GM19099 (cell line): ENCODE results near the gene RHD.

Source experiments
- POLR2A ChIP-seq: IDR thresholded peaks from 3 replicates; pipeline ENCODE4 v1.6.1; 2011; ENCODE audit warnings: low read depth; ENCODE audit not compliant: insufficient read length; ENCODE audit errors: extremely low read depth

RHD gene

DNA sequence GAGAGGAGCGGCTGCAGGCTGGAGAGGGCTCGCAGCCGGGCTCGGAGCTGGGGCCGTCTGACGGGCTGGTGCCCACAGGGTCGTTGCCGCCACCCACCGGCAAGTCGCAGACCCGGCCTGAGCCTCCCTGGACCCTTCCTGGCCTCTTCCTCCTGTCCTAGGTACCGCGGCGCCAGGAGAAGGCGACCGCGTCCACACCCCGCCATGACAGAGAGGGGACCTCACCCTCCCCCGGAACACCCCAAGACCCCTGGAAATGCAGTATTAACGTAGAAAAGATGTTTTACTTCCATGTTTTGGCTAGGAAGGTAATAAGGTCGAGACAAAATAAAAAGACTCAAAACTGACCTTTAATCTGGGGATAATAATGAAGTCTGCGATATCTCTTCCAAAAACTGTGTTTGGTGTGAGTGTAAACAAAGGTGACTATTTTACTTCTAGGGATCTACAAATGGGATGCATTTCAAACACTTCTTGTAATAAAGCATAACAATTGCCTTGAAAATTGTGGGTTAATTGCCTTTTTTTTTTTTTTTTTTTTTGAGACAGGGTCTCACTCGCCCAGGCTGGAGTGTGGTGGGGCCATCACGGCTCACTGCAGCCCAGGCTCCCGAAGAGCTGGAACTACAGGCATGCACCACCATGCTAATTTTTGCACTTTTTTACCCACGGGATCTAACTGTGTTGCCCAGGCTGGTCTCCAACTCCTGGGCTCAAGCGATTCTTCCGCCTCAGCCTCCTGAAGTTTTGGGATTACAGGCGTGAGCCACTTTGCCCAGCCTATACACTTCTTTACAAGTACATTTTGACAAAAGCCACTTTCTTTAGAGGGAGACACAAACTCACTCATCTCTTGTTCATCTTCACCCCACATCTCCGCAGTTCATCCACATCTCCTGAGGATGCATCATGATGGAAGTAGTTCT is 24.2 kb upstream of the RHD start:
- no peak for TF ChIP-seq POLR2A

- TF ChIP-seq POLR2A, result no peak
These were observed 18.4 kb upstream of the RHD start for GRCh38 chr1:25253911-25254310.

DNA sequence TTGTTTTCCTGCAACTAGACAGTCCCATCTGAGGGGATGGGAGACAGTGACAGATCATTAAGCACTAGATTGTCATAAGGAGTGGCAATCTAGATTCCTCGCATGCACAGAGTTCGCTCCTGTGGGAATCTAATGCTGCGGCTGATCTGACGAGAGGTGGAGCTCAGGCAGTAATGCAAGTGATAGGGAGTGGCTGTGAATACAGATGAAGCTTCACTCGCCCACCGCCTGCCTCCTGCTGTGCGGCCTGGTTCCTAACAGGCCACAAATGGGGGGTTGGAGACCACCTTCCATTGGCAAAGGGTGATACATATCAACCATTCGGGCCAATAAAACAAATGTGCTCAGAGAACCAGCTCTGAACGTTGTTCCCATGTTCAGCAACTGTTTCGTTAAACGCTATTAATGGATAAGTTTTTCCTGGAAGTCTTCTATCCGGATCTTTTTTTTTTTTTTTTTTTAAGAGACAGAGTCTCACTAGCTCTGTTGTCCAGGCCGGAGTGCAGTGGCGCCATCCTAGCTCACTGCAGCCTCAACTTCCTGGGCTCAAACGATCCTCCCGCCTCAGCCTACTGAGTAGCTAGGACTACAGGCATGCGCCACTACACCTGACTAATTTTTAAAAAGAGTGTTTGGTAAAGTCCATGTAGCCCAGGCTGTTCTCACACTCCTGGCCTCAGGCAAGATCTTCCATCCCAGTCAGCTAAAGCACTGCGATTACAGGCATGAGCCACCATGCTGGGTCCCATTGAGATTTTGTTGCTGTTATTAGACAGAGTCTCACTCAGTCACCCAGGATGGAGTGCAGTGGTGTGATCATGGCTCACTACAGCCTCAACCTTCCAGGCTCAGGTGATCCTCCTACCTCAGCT is 16.4 kb upstream of the RHD start:
- TF ChIP-seq POLR2A, result no peak

GRCh38 chr1:25256578-25256965 is 15.7 kb upstream of the RHD start:
- no peak for TF ChIP-seq POLR2A

GRCh38 chr1:25257196-25257595 is 15.1 kb upstream of the RHD start:
- TF ChIP-seq POLR2A, result no peak

DNA sequence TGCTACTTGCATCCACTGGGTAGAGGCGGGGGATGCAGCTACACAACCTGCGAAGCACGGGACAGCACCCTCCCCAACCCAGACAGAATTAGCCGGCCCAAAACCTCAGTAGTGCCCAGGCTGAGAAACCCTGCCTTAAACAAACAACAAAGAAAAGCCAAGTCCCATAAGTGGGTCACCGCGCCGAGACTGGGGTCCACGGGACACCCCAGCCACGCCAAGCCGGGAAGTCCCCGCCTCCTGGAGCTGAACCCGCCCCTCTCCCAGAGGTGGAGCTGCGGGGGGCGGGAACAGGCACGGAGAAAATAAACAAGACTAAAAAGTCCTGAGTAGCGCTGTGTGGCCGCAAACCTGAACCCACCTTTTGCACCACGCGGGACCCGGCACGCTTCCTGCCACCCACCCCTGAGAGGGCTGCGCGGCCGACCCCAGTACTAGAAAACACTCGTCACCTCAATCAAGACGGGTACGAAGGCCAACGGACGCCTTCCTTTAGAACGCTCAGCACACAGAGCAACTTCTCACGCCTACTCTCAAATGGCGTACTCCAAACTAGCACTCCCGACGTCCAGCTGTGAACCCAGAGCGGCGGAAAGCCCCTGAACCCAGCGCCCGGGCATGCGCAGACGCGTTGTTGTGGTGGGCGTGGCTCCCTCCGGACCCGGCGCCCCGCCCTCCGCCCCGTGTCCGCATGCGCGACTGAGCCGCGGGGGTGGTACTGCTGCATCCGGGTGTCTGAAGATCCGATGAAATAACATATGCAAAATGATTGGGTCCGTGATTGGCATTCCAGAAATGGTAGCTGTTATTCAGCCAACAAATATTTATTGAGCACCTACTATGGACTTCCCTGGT is 4.8 kb upstream of the RHD start:
- peak; percentile 51 for TF ChIP-seq POLR2A

DNA sequence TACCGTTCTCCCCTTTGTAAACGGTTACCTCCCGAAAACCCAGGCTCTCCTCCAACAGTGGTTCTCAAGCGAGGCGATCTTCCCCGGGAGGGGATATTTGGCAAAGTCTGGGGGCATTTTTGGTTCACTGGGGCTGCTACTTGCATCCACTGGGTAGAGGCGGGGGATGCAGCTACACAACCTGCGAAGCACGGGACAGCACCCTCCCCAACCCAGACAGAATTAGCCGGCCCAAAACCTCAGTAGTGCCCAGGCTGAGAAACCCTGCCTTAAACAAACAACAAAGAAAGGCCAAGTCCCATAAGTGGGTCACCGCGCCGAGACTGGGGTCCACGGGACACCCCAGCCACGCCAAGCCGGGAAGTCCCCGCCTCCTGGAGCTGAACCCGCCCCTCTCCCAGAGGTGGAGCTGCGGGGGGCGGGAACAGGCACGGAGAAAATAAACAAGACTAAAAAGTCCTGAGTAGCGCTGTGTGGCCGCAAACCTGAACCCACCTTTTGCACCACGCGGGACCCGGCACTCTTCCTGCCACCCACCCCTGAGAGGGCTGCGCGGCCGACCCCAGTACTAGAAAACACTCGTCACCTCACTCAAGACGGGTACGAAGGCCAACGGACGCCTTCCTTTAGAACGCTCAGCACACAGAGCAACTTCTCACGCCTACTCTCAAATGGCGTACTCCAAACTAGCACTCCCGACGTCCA is 65.3 kb downstream of the RHD start:
- TF ChIP-seq POLR2A, result peak; percentile 56

DNA sequence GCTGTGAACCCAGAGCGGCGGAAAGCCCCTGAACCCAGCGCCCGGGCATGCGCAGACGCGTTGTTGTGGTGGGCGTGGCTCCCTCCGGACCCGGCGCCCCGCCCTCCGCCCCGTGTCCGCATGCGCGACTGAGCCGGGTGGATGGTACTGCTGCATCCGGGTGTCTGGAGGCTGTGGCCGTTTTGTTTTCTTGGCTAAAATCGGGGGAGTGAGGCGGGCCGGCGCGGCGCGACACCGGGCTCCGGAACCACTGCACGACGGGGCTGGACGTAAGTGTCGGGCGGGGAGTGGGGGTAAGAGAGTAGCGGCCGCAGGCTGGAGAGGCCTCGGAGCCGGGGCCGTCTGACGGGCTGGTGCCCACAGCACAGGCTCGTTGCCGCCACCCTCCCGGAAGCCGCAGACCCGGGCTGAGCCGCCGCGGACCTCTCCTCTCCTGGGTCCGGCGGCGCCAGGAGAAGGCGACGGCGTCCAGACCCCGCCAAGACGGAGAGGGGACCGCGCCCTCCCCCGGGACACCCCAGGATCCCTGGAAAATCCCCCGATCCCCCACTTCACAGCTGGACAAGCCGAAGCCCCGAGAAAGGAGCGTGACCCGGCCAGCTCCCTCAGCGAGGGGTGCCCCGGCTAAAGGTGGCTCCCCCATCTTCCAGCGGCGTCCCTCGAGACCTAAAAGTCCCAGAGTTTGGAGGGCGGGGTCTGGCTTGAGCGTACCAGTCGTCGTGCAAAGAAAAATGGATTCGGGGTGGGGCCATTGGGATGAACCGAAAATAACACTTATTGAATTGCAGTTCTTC is 66.1 kb downstream of the RHD start, which contains the start of gene TMEM50A:
TMEM50A (plus strand) TSS at position 147 of the 794 bp plus-strand sequence. CDS start 2,153 bp downstream, outside the sequence.
- peak; percentile 71 for TF ChIP-seq POLR2A

GRCh38 chr1:25338986-25339385 is 66.7 kb downstream of the RHD start:
- no peak for TF ChIP-seq POLR2A

- no peak for TF ChIP-seq POLR2A
These were observed 69.4 kb downstream of the RHD start for GRCh38 chr1:25341746-25342145.

DNA sequence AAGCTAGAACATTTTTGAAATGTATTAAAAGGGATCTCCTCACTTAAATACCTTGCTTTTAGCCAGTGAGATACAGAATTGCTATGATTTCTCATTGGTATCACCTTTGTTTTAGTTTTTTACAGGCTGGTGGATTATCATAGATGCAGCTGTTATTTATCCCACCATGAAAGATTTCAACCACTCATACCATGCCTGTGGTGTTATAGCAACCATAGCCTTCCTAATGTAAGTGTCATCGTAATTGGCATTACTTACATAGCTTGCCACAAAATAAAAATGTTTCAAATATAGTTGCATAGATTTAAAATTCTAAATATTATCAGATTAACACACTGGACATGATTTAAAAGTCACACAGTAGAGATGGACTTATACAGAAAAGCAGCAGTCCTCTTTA is 70.5 kb downstream of the RHD start:
- no peak for TF ChIP-seq POLR2A

DNA sequence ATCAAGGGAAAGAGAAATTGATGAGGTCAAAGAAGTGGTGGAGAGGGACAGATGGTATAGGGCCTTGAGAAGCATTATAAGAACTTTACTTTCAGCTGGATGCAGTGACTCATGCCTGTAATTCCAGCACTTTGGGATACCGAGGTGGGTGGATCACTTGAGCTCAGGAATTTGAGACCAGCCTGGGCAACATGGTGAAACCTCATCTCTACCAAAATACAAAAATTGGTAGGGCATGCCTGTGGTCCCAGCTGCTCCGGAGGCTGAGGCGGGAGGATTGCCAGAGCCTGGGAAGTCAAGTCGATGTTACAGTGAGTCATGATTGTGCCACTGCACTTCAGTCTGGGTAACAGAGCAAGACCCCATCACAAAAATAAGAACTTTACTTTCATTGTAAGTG is 71.6 kb downstream of the RHD start:
- TF ChIP-seq POLR2A, result no peak

GRCh38 chr1:25347556-25347955 is 75.2 kb downstream of the RHD start:
- no peak for TF ChIP-seq POLR2A

GRCh38 chr1:25349606-25350005 is 77.3 kb downstream of the RHD start:
- TF ChIP-seq POLR2A, result no peak

- TF ChIP-seq POLR2A, result no peak
These were observed 83.6 kb downstream of the RHD start for GRCh38 chr1:25355841-25356395.
